RWPE2 (cell line): ENCODE results near the gene CYP2R1.

ENCODE experiments used
- ATAC-seq: fragments of 200-7000 bp; cut with Tn5 transposase; 3 replicates; pipeline ENCODE4 v1.9.1; 2021; ENCODE audit warnings: low read depth
- DNase-seq: peaks from one replicate; pipeline ENCODE4 v3.0.0-alpha.2; 2020; ENCODE audit warnings: low spot score
- H3K27ac ChIP-seq: fragments of 450-650 bp; 2 replicates; pipeline ENCODE4 v1.5.1; 2017; ENCODE audit warnings: mild to moderate bottlenecking; ENCODE audit not compliant: poor library complexity, severe bottlenecking
- H3K27me3 ChIP-seq: fragments of 250-450 bp; sonication (Bioruptor Pico); 2 replicates; pipeline ENCODE4 v1.5.1; 2021; ENCODE audit warnings: mild to moderate bottlenecking, moderate library complexity; ENCODE audit not compliant: insufficient read depth, poor library complexity, severe bottlenecking
- H3K36me3 ChIP-seq: fragments of 250-450 bp; sonication (Bioruptor Pico); 2 replicates; pipeline ENCODE4 v1.5.1; 2020; ENCODE audit warnings: low read depth, mild to moderate bottlenecking, moderate library complexity
- H3K4me1 ChIP-seq: fragments of 250-450 bp; sonication (Bioruptor Pico); 2 replicates; pipeline ENCODE4 v1.5.1; 2021; ENCODE audit warnings: mild to moderate bottlenecking, moderate library complexity; ENCODE audit not compliant: insufficient read depth, poor library complexity, severe bottlenecking
- H3K4me3 ChIP-seq: fragments of 250-450 bp; sonication (Bioruptor Pico); 2 replicates; pipeline ENCODE4 v1.5.1; 2021; ENCODE audit warnings: mild to moderate bottlenecking, moderate library complexity; ENCODE audit not compliant: severe bottlenecking
- H3K9me3 ChIP-seq: fragments of 250-450 bp; sonication (Bioruptor Pico); 2 replicates; pipeline ENCODE4 v1.5.1; 2021; ENCODE audit warnings: mild to moderate bottlenecking, moderate library complexity; ENCODE audit not compliant: severe bottlenecking
- TF ChIP-seq, protein P1 (sequence below): fragments of 450-650 bp; IDR thresholded peaks from one replicate; pipeline ENCODE4 v1.5.1; 2017; ENCODE audit warnings: mild to moderate bottlenecking, moderate library complexity; ENCODE audit not compliant: poor library complexity, severe bottlenecking

CYP2R1 gene

DNA sequence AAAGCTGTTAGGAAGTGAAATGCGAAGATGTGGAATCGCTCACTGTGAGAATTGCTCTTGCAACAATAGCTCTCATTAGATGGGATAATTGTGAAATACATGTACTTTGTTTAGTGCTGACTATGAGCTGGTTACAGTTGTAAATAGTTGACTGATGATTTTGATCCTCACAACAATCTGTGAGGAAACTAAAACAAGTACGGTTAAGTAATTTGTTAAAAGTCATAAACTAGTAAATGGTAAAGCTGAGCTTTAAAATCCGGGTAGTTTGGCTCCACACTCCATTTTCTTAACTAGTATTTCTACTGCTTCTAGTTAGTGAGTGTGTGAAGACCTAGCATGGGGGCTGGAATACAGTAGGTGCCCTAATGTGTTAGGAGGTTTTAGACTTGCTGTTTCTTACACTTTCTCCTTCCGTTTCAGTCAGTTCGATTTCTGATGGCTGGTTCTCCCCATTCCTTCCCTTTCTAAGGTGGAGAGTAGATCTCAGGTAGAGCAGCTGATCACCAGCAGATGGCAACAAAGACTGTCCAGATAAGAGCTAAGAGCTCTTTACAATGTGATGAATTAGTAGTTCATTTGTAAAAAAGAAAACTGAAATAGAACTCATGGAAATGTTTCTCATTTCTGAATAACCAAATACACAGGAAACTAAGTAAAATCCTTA is 16.3 kb upstream of the CYP2R1 start:
- DNase-seq (no peak), ATAC-seq (peak; percentile 86)
- Histone ChIP-seq H3K4me1 (no peaks in the 10 kb centered on the region), H3K27me3 (peaks cover 18% of the 10 kb centered on the region), H3K9me3 (no peaks in the 10 kb centered on the region), H3K4me3 (no peak overlapping the region), H3K27ac (no peak overlapping the region), H3K36me3 (no peaks in the 10 kb centered on the region)
- TF ChIP-seq, protein P1, sequence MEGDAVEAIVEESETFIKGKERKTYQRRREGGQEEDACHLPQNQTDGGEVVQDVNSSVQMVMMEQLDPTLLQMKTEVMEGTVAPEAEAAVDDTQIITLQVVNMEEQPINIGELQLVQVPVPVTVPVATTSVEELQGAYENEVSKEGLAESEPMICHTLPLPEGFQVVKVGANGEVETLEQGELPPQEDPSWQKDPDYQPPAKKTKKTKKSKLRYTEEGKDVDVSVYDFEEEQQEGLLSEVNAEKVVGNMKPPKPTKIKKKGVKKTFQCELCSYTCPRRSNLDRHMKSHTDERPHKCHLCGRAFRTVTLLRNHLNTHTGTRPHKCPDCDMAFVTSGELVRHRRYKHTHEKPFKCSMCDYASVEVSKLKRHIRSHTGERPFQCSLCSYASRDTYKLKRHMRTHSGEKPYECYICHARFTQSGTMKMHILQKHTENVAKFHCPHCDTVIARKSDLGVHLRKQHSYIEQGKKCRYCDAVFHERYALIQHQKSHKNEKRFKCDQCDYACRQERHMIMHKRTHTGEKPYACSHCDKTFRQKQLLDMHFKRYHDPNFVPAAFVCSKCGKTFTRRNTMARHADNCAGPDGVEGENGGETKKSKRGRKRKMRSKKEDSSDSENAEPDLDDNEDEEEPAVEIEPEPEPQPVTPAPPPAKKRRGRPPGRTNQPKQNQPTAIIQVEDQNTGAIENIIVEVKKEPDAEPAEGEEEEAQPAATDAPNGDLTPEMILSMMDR, result peak; percentile 78

GRCh38 chr11:14907411-14908213 is 15.6 kb upstream of the CYP2R1 start:
- H3K27me3 ChIP-seq, result peaks cover 16% of the 10 kb centered on the region
- no peak overlapping the region for H3K27ac ChIP-seq
- TF ChIP-seq, protein P1, result no peak
- no peaks in the 10 kb centered on the region for H3K9me3 ChIP-seq
- DNase-seq (no peak), ATAC-seq (peak; percentile 60)
- peaks cover 5% of the 10 kb centered on the region for H3K4me1 ChIP-seq
- H3K36me3 ChIP-seq, result no peaks in the 10 kb centered on the region
- H3K4me3 ChIP-seq, result no peak overlapping the region

DNA sequence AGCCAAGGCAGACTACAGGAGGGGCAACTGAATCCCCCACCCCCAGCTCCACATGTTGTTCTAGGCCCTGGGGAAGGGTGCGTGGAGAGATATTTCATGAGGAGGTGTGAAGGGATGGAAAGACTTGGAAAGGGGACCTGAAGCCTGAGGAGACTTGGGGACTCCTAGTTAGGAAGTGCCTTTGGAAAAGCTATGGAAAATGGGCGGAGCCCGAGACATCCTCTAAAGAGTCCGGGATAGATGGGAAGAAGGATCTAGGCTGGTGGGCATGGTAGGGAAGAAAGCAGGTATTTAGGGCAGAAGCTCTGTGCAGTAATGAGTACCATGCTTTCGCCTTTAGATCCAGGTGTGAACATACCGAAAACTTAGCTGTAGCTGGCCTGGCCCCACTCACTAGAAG is 15.0 kb upstream of the CYP2R1 start:
- peaks cover 5% of the 10 kb centered on the region for H3K4me1 ChIP-seq
- no peaks in the 10 kb centered on the region for H3K9me3 ChIP-seq
- no peak overlapping the region for H3K27ac ChIP-seq
- H3K27me3 ChIP-seq, result peaks cover 11% of the 10 kb centered on the region
- no peaks in the 10 kb centered on the region for H3K36me3 ChIP-seq
- TF ChIP-seq, protein P1, result no peak
- no peak for ATAC-seq
- no peak overlapping the region for H3K4me3 ChIP-seq
- DNase-seq, result no peak

DNA sequence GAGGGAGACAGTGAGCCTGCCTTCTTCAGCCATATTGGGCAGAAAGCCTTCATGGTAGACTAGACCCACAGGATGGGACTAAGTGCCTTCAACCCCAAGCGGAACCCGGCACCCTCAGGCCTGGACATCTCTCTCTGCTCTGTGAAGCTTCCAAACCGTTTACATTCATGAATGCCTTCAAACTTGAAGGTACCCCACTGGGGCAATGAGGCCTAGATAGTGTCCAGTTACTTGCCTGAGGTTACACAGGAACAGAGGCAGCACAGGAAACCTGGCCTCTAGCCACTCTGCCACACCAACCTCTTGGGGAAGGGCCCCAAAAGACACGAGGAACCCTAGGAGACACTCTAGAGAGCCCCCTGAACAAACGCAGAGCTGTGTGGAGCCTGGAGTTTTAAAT is 14.5 kb upstream of the CYP2R1 start:
- Histone ChIP-seq H3K9me3 (no peaks in the 10 kb centered on the region), H3K4me3 (no peak overlapping the region), H3K36me3 (no peaks in the 10 kb centered on the region), H3K4me1 (peaks cover 5% of the 10 kb centered on the region), H3K27ac (no peak overlapping the region), H3K27me3 (peaks cover 9% of the 10 kb centered on the region)
- DNase-seq (no peak), ATAC-seq (no peak)
- TF ChIP-seq, protein P1, result no peak
